HCT116 (cell line): ENCODE data around the gene GYG1. TPM values are rescaled to one million over a fixed set of nuclear protein-coding genes. Genes with fewer than 3 reads are reported as not detected.
"Not testable (repeated sequence)": the region's sequence is repeated elsewhere in the genome, so short reads cannot be mapped to it uniquely, and the experiment has no call there.

Experiments
- ATAC-seq: fragments of 200-7000 bp; cut with Tn5 transposase; 2 replicates; pipeline ENCODE4 v1.9.1; 2020; ENCODE audit warnings: mild to moderate bottlenecking, moderate library complexity
- BruUV-seq: library from RNA; stranded (reverse); fragments of 400-500 nt; replicated peaks from 2 replicates; lab custom pipeline; 2021; lab: Mats Ljungman, UMichigan
- CTCF ChIA-PET: fragments of 300-600 bp; sonication (Branson Sonifier 250); formaldehyde crosslinking; loops from one replicate; lab custom pipeline; 2021; ENCODE audit warnings: antibody characterized with exemption; lab: Charles Lee
- POLR2A ChIA-PET: fragments of 300-600, 350-600 bp; sonication (Branson Sonifier 250); formaldehyde crosslinking; loops from one replicate; lab custom pipeline; 2021; ENCODE audit warnings: antibody characterized with exemption; lab: Charles Lee
- RAD21 ChIA-PET, 2 experiments: fragments of 300-600 bp; sonication (Branson Sonifier 250); formaldehyde crosslinking; loops; one replicate each; lab custom pipeline; 2023; ENCODE audit warnings: low total read pairs in 2 of 2; ENCODE audit not compliant: uncharacterized antibody in 2 of 2, unreplicated experiment in 2 of 2, low non-redundant PET in 1 of 2; lab: Charles Lee
- DNase-seq: peaks from one replicate; pipeline ENCODE4 v3.0.0-alpha.2; 2010; ENCODE audit warnings: low read depth, low spot score
- H2AFZ ChIP-seq: fragments of 200-600 bp; shearing (Covaris generic), sonication (generic); 2 replicates; pipeline ENCODE4 v1.6.1; 2017; ENCODE audit warnings: low read depth, mixed run types, mixed read lengths, antibody characterized with exemption, low read length; ENCODE audit not compliant: poor library complexity, severe bottlenecking
- H3K27ac ChIP-seq: 2 replicates; pipeline ENCODE4 v1.5.1; 2012; ENCODE audit warnings: low read depth, low read length
- H3K27me3 ChIP-seq: fragments of 200-600 bp; sonication (generic); 2 replicates; pipeline ENCODE4 v1.6.1; 2016; ENCODE audit warnings: mixed run types, low read length, mixed read lengths; ENCODE audit not compliant: insufficient read depth
- H3K36me3 ChIP-seq, 2 experiments: fragments of 200-500 bp in 1 of 2; fragments of 200-600 bp in 1 of 2; sonication (Bioruptor generic) in 1 of 2; sonication (generic) in 1 of 2; 2 replicates each; pipeline versions ENCODE4 v1.5.1 to v1.6.1; 2014 to 2016; ENCODE audit warnings: low read length in 2 of 2, inconsistent platforms in 1 of 2, mixed read lengths in 1 of 2, mixed run types in 1 of 2; ENCODE audit not compliant: insufficient read depth in 2 of 2, control insufficient read depth in 1 of 2
- H3K4me1 ChIP-seq, 2 experiments: fragments of 200-600 bp in 1 of 2; sonication (generic) in 1 of 2; 2 replicates each; pipeline versions ENCODE4 v1.5.1 to v1.6.1; 2012 to 2017; ENCODE audit warnings: low read length in 2 of 2, inconsistent platforms in 1 of 2, mild to moderate bottlenecking in 1 of 2, mixed read lengths in 1 of 2, mixed run types in 1 of 2, moderate library complexity in 1 of 2; ENCODE audit not compliant: insufficient read depth in 2 of 2, control insufficient read depth in 1 of 2
- H3K4me2 ChIP-seq: fragments of 200-600 bp; sonication (generic); 2 replicates; pipeline ENCODE4 v1.6.1; 2017; ENCODE audit warnings: mixed run types, low read length, mixed read lengths
- H3K4me3 ChIP-seq, 2 experiments: fragments of 200-600 bp in 1 of 2; sonication (generic) in 1 of 2; replicated peaks in 1 of 2; 2 replicates each; pipeline ENCODE4 v1.5.1; 2011 to 2016; ENCODE audit warnings: low read length in 2 of 2, control low read depth in 1 of 2, low read depth in 1 of 2, mild to moderate bottlenecking in 1 of 2, mixed read lengths in 1 of 2, mixed run types in 1 of 2
- H3K79me2 ChIP-seq: fragments of 200-600 bp; sonication (generic); 2 replicates; pipeline ENCODE4 v1.6.1; 2017; ENCODE audit warnings: mild to moderate bottlenecking, mixed run types, low read length, moderate library complexity, mixed read lengths; ENCODE audit not compliant: insufficient read depth
- H3K9ac ChIP-seq: fragments of 200-600 bp; sonication (generic); 2 replicates; pipeline ENCODE4 v1.6.1; 2016; ENCODE audit warnings: low read length, mixed read lengths
- H3K9me2 ChIP-seq: fragments of 200-600 bp; sonication (generic), shearing (Covaris generic); 2 replicates; pipeline ENCODE4 v1.6.1; 2017; ENCODE audit warnings: mixed run types, mild to moderate bottlenecking, moderate library complexity; ENCODE audit not compliant: insufficient read depth
- H3K9me3 ChIP-seq, 2 experiments: fragments of 200-500 bp in 1 of 2; fragments of 200-600 bp in 1 of 2; sonication (Bioruptor generic) in 1 of 2; sonication (generic) in 1 of 2; 2 replicates each; pipeline ENCODE4 v1.6.1; 2014 to 2017; ENCODE audit warnings: low read length in 2 of 2, mixed read lengths in 2 of 2, inconsistent platforms in 1 of 2, low read depth in 1 of 2, mild to moderate bottlenecking in 1 of 2, mixed run types in 1 of 2, moderate library complexity in 1 of 2; ENCODE audit not compliant: control insufficient read depth in 1 of 2, insufficient read depth in 1 of 2
- H4K20me1 ChIP-seq: fragments of 200-600 bp; sonication (generic), shearing (Covaris generic); 2 replicates; pipeline ENCODE4 v1.6.1; 2017; ENCODE audit warnings: mixed run types, mild to moderate bottlenecking, moderate library complexity; ENCODE audit not compliant: insufficient read depth
- CEBPB ChIP-seq: IDR thresholded peaks from 2 replicates; pipeline ENCODE4 v1.6.1; 2012; ENCODE audit warnings: low read depth
- EGR1 ChIP-seq: IDR thresholded peaks from 2 replicates; pipeline ENCODE4 v1.6.1; 2012; ENCODE audit warnings: low read depth
- ELF1 ChIP-seq: IDR thresholded peaks from 2 replicates; pipeline ENCODE4 v1.6.1; 2012; ENCODE audit warnings: low read depth, borderline replicate concordance
- EZH2phosphoT487 ChIP-seq: fragments of 200-600 bp; IDR thresholded peaks from 2 replicates; pipeline ENCODE4 v1.6.1; 2018; ENCODE audit warnings: antibody characterized with exemption, borderline replicate concordance
- POLR2AphosphoS5 ChIP-seq: IDR thresholded peaks from 2 replicates; pipeline ENCODE4 v1.6.1; 2011; ENCODE audit warnings: mild to moderate bottlenecking, low read depth, low read length, moderate library complexity
- RAD21 ChIP-seq: IDR thresholded peaks from 2 replicates; pipeline ENCODE4 v1.6.1; 2012; ENCODE audit warnings: low read depth, mild to moderate bottlenecking
- SIN3A ChIP-seq: IDR thresholded peaks from 2 replicates; pipeline ENCODE4 v1.6.1; 2012; ENCODE audit warnings: low read depth
- SP1 ChIP-seq: IDR thresholded peaks from 2 replicates; pipeline ENCODE4 v1.6.1; 2012; ENCODE audit warnings: low read depth
- TCF7L2 ChIP-seq: IDR thresholded peaks from 2 replicates; pipeline ENCODE4 v1.7.0; 2011; ENCODE audit warnings: borderline replicate concordance, inconsistent platforms; ENCODE audit not compliant: insufficient read depth, insufficient read length; ENCODE audit errors: extremely low read depth
- YY1 ChIP-seq: IDR thresholded peaks from 2 replicates; pipeline ENCODE4 v1.6.1; 2011; ENCODE audit warnings: low read length, low read depth, moderate library complexity, mild to moderate bottlenecking; ENCODE audit not compliant: insufficient replicate concordance; ENCODE audit errors: extremely low read depth
- ZFX ChIP-seq: fragments of 450-650 bp; IDR thresholded peaks from 2 replicates; pipeline ENCODE4 v1.6.1; 2017
- ZNF274 ChIP-seq: fragments of 200-500 bp; sonication (Bioruptor generic); IDR thresholded peaks from 2 replicates; pipeline ENCODE4 v1.6.1; 2014; ENCODE audit warnings: mild to moderate bottlenecking, low read depth, low read length, inconsistent platforms
- intact Hi-C: fragments of 100-400 bp; cut with micrococcal nuclease; formaldehyde crosslinking; loops from 2 replicates; pipeline ENCODE4 v1.10.0; 2022
- total RNA-seq: library from RNA; stranded (reverse); gene quantifications from one replicate; pipeline ENCODE4 v1.2.1, GENCODE V29; 2021; ENCODE audit not compliant: unreplicated experiment
- TF ChIP-seq, protein P1 (sequence below): IDR thresholded peaks from 2 replicates; pipeline ENCODE4 v1.6.1; 2011; ENCODE audit warnings: mild to moderate bottlenecking, low read length, moderate library complexity; ENCODE audit not compliant: insufficient replicate concordance; ENCODE audit errors: extremely low read depth
- TF ChIP-seq, protein P2 (sequence below): IDR thresholded peaks from 2 replicates; pipeline ENCODE4 v1.6.1; 2012
- TF ChIP-seq, protein P3 (sequence below), 3 experiments: fragments of 200-600 bp in 1 of 3; sonication (generic) in 1 of 3; IDR thresholded peaks in 2 of 3; conservative IDR thresholded peaks in 1 of 3; 2 replicates each; pipeline ENCODE4 v1.5.1; 2012 to 2017; ENCODE audit warnings: low read depth in 2 of 3, low read length in 2 of 3, antibody characterized with exemption in 1 of 3, borderline replicate concordance in 1 of 3, control low read depth in 1 of 3, mild to moderate bottlenecking in 1 of 3, mixed read lengths in 1 of 3, mixed run types in 1 of 3, moderate library complexity in 1 of 3; ENCODE audit not compliant: insufficient read depth in 1 of 3
- TF ChIP-seq, protein P4 (sequence below): IDR thresholded peaks from 2 replicates; pipeline ENCODE4 v1.6.1; 2012

The GYG1 gene
- total RNA-seq, 1 experiment from 2014 or later, result 28.9 TPM

DNA sequence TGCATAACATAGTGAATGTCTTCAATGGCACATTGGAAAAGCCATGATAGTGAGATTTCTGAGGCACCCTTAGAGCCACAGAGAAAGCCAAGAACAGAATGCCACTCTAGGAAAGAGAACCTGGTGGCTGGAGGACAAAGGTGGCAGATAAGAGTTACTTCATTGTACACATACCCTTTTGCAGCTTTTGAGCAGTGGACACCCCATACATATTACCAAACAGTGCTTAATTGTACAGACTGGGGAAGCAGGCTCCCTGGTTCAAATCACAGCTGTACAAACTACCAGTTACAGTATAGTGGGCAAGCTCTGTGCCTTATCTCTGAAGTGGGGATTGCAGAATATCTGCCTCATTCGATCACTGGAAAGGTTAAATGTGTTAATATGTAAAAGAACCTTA is 10.1 kb upstream of the GYG1 start:
- CTCF ChIA-PET, result no interaction called here
- H3K79me2 ChIP-seq, result no peaks in the 10 kb centered on the region

DNA sequence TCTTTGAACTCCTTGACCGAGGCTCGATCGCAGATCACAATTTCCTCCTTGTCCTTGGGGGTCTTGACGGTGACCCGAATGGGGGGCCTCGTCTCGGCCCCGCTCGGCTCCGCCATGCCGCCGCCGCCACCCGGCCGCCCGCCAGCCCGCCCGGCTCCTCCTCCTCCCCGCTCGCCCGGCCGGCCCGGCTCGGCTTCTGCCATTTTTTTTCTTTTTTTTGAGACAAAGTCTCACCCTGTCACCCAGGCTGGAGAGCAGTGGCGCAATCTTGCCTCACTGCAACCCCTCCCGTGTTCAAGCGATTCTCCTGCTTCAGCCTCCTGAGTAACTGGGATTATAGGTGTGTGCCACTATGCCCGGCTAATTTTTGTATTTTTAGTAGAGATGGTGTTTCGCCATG is 3.8 kb upstream of the GYG1 start:
- DNase-seq, BruUV-seq, intact Hi-C loops, ATAC-seq, H3K9ac ChIP-seq, H3K27me3 ChIP-seq, POLR2A ChIA-PET, H3K9me2 ChIP-seq, H3K36me3 ChIP-seq, H2AFZ ChIP-seq, H3K4me1 ChIP-seq, CTCF ChIA-PET, RAD21 ChIA-PET, H3K4me3 ChIP-seq, H4K20me1 ChIP-seq, H3K79me2 ChIP-seq, H3K4me2 ChIP-seq, H3K9me3 ChIP-seq, H3K27ac ChIP-seq: not testable (repeated sequence)

More for the DNA sequence above, 10.1 kb upstream of the GYG1 start:
- Histone ChIP-seq H4K20me1 (no peaks in the 10 kb centered on the region), H2AFZ (no peak overlapping the region), H3K4me2 (no peak overlapping the region), H3K27me3 (no peaks in the 10 kb centered on the region), H3K4me3 (no peak overlapping the region), H3K27ac (no peak overlapping the region), H3K9ac (no peak overlapping the region), H3K4me1 (no peaks in the 10 kb centered on the region), H3K36me3 (no peaks in the 10 kb centered on the region), H3K9me2 (no peaks in the 10 kb centered on the region), H3K9me3 (no peaks in the 10 kb centered on the region)
- RAD21 ChIA-PET, result no interaction called here
- POLR2A ChIA-PET, result no interaction called here
- intact Hi-C loops, result no loop called here
- no TSS peak for BruUV-seq
- no peak for ATAC-seq
- no peak for DNase-seq
- TF ChIP-seq, protein P1, sequence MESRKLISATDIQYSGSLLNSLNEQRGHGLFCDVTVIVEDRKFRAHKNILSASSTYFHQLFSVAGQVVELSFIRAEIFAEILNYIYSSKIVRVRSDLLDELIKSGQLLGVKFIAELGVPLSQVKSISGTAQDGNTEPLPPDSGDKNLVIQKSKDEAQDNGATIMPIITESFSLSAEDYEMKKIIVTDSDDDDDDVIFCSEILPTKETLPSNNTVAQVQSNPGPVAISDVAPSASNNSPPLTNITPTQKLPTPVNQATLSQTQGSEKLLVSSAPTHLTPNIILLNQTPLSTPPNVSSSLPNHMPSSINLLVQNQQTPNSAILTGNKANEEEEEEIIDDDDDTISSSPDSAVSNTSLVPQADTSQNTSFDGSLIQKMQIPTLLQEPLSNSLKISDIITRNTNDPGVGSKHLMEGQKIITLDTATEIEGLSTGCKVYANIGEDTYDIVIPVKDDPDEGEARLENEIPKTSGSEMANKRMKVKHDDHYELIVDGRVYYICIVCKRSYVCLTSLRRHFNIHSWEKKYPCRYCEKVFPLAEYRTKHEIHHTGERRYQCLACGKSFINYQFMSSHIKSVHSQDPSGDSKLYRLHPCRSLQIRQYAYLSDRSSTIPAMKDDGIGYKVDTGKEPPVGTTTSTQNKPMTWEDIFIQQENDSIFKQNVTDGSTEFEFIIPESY, result no peak
- no peak for TF ChIP-seq ZFX
- no peak for TF ChIP-seq YY1
- TF ChIP-seq, protein P2, sequence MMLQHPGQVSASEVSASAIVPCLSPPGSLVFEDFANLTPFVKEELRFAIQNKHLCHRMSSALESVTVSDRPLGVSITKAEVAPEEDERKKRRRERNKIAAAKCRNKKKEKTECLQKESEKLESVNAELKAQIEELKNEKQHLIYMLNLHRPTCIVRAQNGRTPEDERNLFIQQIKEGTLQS, result no peak
- no peak for TF ChIP-seq TCF7L2
- TF ChIP-seq EZH2phosphoT487, result no peak
- TF ChIP-seq ELF1, result no peak
- TF ChIP-seq CEBPB, result no peak
- TF ChIP-seq SP1, result no peak
- TF ChIP-seq, protein P3, sequence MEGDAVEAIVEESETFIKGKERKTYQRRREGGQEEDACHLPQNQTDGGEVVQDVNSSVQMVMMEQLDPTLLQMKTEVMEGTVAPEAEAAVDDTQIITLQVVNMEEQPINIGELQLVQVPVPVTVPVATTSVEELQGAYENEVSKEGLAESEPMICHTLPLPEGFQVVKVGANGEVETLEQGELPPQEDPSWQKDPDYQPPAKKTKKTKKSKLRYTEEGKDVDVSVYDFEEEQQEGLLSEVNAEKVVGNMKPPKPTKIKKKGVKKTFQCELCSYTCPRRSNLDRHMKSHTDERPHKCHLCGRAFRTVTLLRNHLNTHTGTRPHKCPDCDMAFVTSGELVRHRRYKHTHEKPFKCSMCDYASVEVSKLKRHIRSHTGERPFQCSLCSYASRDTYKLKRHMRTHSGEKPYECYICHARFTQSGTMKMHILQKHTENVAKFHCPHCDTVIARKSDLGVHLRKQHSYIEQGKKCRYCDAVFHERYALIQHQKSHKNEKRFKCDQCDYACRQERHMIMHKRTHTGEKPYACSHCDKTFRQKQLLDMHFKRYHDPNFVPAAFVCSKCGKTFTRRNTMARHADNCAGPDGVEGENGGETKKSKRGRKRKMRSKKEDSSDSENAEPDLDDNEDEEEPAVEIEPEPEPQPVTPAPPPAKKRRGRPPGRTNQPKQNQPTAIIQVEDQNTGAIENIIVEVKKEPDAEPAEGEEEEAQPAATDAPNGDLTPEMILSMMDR (IDR thresholded peaks at IDR 0.05 in 2 of 3, conservative IDR thresholded peaks at IDR 0.05 in 1 of 3; ENCODE audit: borderline replicate concordance in 1 of 3, insufficient read depth in 1 of 3, low read depth in 2 of 3, low read length in 2 of 3), result no peak
- no peak for TF ChIP-seq RAD21
- TF ChIP-seq EGR1, result no peak
- TF ChIP-seq, protein P4, sequence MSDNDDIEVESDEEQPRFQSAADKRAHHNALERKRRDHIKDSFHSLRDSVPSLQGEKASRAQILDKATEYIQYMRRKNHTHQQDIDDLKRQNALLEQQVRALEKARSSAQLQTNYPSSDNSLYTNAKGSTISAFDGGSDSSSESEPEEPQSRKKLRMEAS, result no peak
- TF ChIP-seq ZNF274, result no peak
- no peak for TF ChIP-seq SIN3A
- TF ChIP-seq POLR2AphosphoS5, result no peak
